KOPT-K1 (cell line): ENCODE results near the gene CACNB4.

Experiments used
- H3K27ac ChIP-seq: fragments of 200-600 bp; sonication (generic); 2 replicates; pipeline ENCODE4 v1.5.1; 2016; ENCODE audit warnings: antibody characterized with exemption, mild to moderate bottlenecking, low read depth, low read length; ENCODE audit not compliant: poor library complexity, severe bottlenecking
- H3K36me3 ChIP-seq: fragments of 200-600 bp; sonication (generic); 2 replicates; pipeline ENCODE4 v1.5.1; 2017; ENCODE audit warnings: antibody characterized with exemption, mild to moderate bottlenecking, low read length, moderate library complexity; ENCODE audit not compliant: insufficient read depth
- H3K9me3 ChIP-seq: fragments of 200-600 bp; sonication (generic); 2 replicates; pipeline ENCODE4 v1.5.1; 2017; ENCODE audit warnings: antibody characterized with exemption, low read length, mild to moderate bottlenecking; ENCODE audit not compliant: insufficient read depth, poor library complexity, severe bottlenecking

CACNB4 gene

GRCh38 chr2:152072011-152072410, 26.8 kb downstream of the CACNB4 start:
- Histone ChIP-seq H3K36me3 (no peaks in the 10 kb centered on the region), H3K27ac (no peak overlapping the region), H3K9me3 (no peaks in the 10 kb centered on the region)

GRCh38 chr2:152071518-152071917, 27.3 kb downstream of the CACNB4 start:
- Histone ChIP-seq H3K36me3 (no peaks in the 10 kb centered on the region), H3K9me3 (no peaks in the 10 kb centered on the region), H3K27ac (no peak overlapping the region)

GRCh38 chr2:152071092-152071491, 27.8 kb downstream of the CACNB4 start:
- H3K27ac ChIP-seq: no peak overlapping the region
- no peaks in the 10 kb centered on the region for H3K36me3 ChIP-seq
- no peaks in the 10 kb centered on the region for H3K9me3 ChIP-seq

- H3K9me3 ChIP-seq: no peaks in the 10 kb centered on the region
- H3K36me3 ChIP-seq: no peaks in the 10 kb centered on the region
- H3K27ac ChIP-seq: no peak overlapping the region
Measured at GRCh38 chr2:152068226-152068625, 30.6 kb downstream of the CACNB4 start.

- no peaks in the 10 kb centered on the region for H3K9me3 ChIP-seq
- no peaks in the 10 kb centered on the region for H3K36me3 ChIP-seq
- no peak overlapping the region for H3K27ac ChIP-seq
Measured at GRCh38 chr2:152067823-152068222, 31.0 kb downstream of the CACNB4 start.

GRCh38 chr2:152065945-152066344, 32.9 kb downstream of the CACNB4 start:
- Histone ChIP-seq H3K36me3 (no peaks in the 10 kb centered on the region), H3K9me3 (no peaks in the 10 kb centered on the region), H3K27ac (no peak overlapping the region)

GRCh38 chr2:152064001-152064400, 34.8 kb downstream of the CACNB4 start:
- Histone ChIP-seq H3K36me3 (no peaks in the 10 kb centered on the region), H3K9me3 (peaks cover 5% of the 10 kb centered on the region), H3K27ac (no peak overlapping the region)

- no peak overlapping the region for H3K27ac ChIP-seq
- H3K36me3 ChIP-seq: no peaks in the 10 kb centered on the region
- peaks cover 11% of the 10 kb centered on the region for H3K9me3 ChIP-seq
Measured at GRCh38 chr2:152063325-152063924, 35.4 kb downstream of the CACNB4 start.

- Histone ChIP-seq H3K36me3 (no peaks in the 10 kb centered on the region), H3K27ac (no peak overlapping the region), H3K9me3 (peaks cover 21% of the 10 kb centered on the region)
Measured at GRCh38 chr2:152062125-152063091, 36.4 kb downstream of the CACNB4 start.

GRCh38 chr2:152061383-152061782, 37.5 kb downstream of the CACNB4 start:
- H3K9me3 ChIP-seq: peaks cover 22% of the 10 kb centered on the region
- H3K36me3 ChIP-seq: no peaks in the 10 kb centered on the region
- H3K27ac ChIP-seq: no peak overlapping the region

- no peaks in the 10 kb centered on the region for H3K36me3 ChIP-seq
- H3K9me3 ChIP-seq: peaks cover 22% of the 10 kb centered on the region
- no peak overlapping the region for H3K27ac ChIP-seq
Measured at GRCh38 chr2:152058655-152059054, 40.2 kb downstream of the CACNB4 start.

GRCh38 chr2:152056418-152056817, 42.4 kb downstream of the CACNB4 start:
- Histone ChIP-seq H3K9me3 (peaks cover 22% of the 10 kb centered on the region), H3K27ac (no peak overlapping the region), H3K36me3 (no peaks in the 10 kb centered on the region)

- Histone ChIP-seq H3K27ac (no peak overlapping the region), H3K9me3 (peaks cover 22% of the 10 kb centered on the region)
Measured at GRCh38 chr2:152055366-152056108, 43.3 kb downstream of the CACNB4 start.

GRCh38 chr2:152054593-152054992, 44.3 kb downstream of the CACNB4 start:
- Histone ChIP-seq H3K9me3 (peaks cover 22% of the 10 kb centered on the region), H3K27ac (no peak overlapping the region), H3K36me3 (no peaks in the 10 kb centered on the region)

More at GRCh38 chr2:152055366-152056108, 43.3 kb downstream of the CACNB4 start:
- no peaks in the 10 kb centered on the region for H3K36me3 ChIP-seq

- no peaks in the 10 kb centered on the region for H3K9me3 ChIP-seq
Measured at GRCh38 chr2:152051436-152051835, 47.4 kb downstream of the CACNB4 start.

More at GRCh38 chr2:152051436-152051835, 47.4 kb downstream of the CACNB4 start:
- Histone ChIP-seq H3K27ac (no peak overlapping the region), H3K36me3 (no peaks in the 10 kb centered on the region)
